ENCODE measurements around the gene SDK2. TPM values are rescaled to one million over a fixed set of nuclear protein-coding genes. Genes with fewer than 3 reads are reported as not detected.

The SDK2 gene
- polyA plus RNA-seq, 1 experiment: 0.01 TPM

DNA sequence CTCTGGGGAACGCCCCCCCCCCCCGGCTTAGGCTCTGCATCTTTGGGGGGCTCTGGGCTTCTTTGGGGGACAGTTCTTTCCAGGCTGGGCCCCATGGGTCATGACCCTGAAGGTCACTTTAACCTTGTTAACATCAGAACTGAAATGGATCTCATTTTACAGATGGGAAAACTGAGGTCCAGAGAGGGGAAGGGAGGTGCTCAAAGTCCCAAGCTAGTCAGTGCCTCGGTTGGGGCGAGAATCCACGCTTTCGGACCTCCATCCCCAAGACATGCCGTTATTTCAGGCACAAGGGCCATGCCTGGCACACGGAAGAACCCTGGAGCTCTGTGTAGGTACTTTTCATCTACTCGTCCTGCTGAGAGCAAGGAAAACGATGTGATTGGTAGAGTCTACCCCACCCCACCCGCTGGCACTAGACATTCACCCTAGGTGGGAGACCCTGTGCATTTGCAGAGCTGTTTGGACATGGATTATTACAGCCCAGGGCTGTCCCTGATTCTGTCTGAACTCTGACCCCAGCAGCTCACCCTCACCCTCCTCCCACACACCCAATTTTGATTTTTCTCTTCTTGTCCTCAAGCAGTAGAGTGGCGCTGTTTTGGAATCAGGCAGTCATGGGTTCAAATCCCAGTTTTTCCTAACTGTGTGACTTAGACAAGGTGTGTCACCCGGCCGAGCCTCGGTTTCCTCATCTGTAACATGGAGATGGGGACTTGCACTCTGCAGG is 177.4 kb downstream of the SDK2 start:
- ChIA-PET CTCF (no interaction called here), POLR2A (no interaction called here)
- DNase-seq (ENCODE audit: low read depth, low spot score): no peak
- Histone ChIP-seq H3K4me3 (ENCODE audit: low read depth, low read length) (no peak overlapping the region), H3K9me3 (ENCODE audit: control insufficient read depth, insufficient read depth, low read length) (no peaks in the 10 kb centered on the region), H3K27me3 (ENCODE audit: control insufficient read depth, insufficient read depth, low read length) (no peaks in the 10 kb centered on the region), H3K27ac (ENCODE audit: low read depth, low read length) (no peak overlapping the region)
- TF ChIP-seq, protein P1, sequence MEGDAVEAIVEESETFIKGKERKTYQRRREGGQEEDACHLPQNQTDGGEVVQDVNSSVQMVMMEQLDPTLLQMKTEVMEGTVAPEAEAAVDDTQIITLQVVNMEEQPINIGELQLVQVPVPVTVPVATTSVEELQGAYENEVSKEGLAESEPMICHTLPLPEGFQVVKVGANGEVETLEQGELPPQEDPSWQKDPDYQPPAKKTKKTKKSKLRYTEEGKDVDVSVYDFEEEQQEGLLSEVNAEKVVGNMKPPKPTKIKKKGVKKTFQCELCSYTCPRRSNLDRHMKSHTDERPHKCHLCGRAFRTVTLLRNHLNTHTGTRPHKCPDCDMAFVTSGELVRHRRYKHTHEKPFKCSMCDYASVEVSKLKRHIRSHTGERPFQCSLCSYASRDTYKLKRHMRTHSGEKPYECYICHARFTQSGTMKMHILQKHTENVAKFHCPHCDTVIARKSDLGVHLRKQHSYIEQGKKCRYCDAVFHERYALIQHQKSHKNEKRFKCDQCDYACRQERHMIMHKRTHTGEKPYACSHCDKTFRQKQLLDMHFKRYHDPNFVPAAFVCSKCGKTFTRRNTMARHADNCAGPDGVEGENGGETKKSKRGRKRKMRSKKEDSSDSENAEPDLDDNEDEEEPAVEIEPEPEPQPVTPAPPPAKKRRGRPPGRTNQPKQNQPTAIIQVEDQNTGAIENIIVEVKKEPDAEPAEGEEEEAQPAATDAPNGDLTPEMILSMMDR (IDR thresholded peaks at IDR 0.05; ENCODE audit: low read depth, low read length): no peak

DNA sequence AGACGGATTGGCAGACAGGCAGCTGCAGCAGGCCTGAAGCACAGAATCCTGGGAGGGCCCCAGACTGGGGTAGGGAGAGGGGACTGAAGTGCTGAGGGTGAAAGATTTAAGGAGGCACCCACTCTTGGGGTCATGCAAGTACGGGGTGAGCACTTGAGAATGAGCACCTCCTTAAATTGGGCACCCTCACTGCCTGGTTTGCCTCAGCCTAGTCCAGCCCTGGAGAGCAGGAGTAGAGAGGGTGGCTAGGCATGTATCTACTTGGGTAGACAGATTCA is 178.4 kb downstream of the SDK2 start:
- CTCF ChIA-PET: no interaction called here
- TF ChIP-seq, protein P1 (IDR thresholded peaks at IDR 0.05; ENCODE audit: low read depth, low read length): no peak
- DNase-seq (ENCODE audit: low read depth, low spot score): no peak

DNA sequence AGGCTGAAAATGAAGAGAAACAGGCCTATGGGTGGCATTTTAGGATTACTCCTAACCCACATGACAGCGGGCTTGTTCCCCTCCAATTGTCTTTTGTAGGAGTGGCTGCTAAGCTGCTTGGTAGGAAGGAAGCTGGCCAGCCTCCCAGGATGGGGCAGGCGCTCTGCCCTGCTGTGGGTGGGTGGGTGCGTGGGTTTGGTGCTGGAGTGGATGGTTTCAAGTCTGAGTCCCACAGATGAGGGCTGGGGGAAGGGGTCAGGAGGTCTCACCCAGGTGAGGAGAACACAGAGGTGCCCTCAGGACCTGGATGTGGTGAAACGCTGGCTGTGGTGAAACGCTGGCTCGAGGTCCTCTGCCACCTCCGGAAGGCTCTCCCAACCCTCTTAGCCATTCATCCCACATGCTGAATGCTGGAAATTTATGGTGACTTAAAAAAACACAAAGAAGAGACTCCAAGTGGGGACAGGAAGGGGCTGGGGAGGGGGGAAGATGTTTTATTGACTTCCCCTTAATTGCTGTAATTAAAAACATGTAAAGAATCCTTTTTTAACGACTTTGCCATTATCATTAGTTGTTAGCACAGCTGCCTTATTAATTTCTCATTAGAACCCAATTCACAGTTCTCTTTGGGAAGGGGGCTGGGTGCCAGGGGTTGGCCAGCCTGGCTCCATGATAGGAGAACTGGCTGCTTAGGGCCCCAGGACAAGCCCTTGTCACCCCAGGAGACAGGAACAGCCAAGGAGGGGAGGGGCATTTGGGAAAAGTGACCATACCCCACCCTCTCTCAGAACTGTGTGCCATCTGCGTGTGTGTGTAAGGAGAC is 178.9 kb downstream of the SDK2 start:
- TF ChIP-seq, protein P1 (IDR thresholded peaks at IDR 0.05; ENCODE audit: low read depth, low read length): no peak
- DNase-seq (ENCODE audit: low read depth, low spot score): no peak
- POLR2A ChIA-PET: no interaction called here

More for the DNA sequence above, 178.4 kb downstream of the SDK2 start:
- no peak overlapping the region for H3K27ac ChIP-seq (ENCODE audit: low read depth, low read length)
- H3K9me3 ChIP-seq (ENCODE audit: control insufficient read depth, insufficient read depth, low read length): no peaks in the 10 kb centered on the region
- H3K4me3 ChIP-seq (ENCODE audit: low read depth, low read length): no peak overlapping the region
- no peaks in the 10 kb centered on the region for H3K27me3 ChIP-seq (ENCODE audit: control insufficient read depth, insufficient read depth, low read length)
- POLR2A ChIA-PET: no interaction called here

GRCh38 chr17:73464447-73464846 is 179.8 kb downstream of the SDK2 start:
- ChIA-PET POLR2A (no interaction called here), CTCF (no interaction called here)
- H3K27ac ChIP-seq (ENCODE audit: low read depth, low read length): no peak overlapping the region
- TF ChIP-seq, protein P1 (IDR thresholded peaks at IDR 0.05; ENCODE audit: low read depth, low read length): no peak
- no peaks in the 10 kb centered on the region for H3K27me3 ChIP-seq (ENCODE audit: control insufficient read depth, insufficient read depth, low read length)
- no peak overlapping the region for H3K4me3 ChIP-seq (ENCODE audit: low read depth, low read length)
- no peak for DNase-seq (ENCODE audit: low read depth, low spot score)
- H3K9me3 ChIP-seq (ENCODE audit: control insufficient read depth, insufficient read depth, low read length): no peaks in the 10 kb centered on the region

More for the DNA sequence above, 178.9 kb downstream of the SDK2 start:
- CTCF ChIA-PET: no interaction called here
- Histone ChIP-seq H3K27ac (ENCODE audit: low read depth, low read length) (no peak overlapping the region), H3K27me3 (ENCODE audit: control insufficient read depth, insufficient read depth, low read length) (no peaks in the 10 kb centered on the region), H3K4me3 (ENCODE audit: low read depth, low read length) (no peak overlapping the region), H3K9me3 (ENCODE audit: control insufficient read depth, insufficient read depth, low read length) (no peaks in the 10 kb centered on the region)

DNA sequence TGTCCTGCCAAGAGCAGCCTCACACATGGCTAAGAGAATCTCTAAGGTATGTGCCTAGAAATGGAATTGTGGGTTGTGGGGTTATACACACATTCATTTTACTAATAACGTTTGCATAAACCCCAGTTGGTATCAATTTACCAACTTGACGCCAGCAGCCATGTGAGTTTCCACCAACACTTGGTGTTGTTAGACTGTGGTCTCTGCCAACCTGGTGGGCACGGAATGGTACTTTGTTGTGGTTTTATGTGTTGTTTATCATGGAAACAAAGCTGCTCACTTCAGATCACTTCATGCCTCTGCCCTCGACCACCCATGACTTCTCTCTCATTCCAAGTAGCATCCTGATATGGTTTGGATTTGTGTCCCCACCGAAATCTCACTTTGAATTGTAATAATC is 180.4 kb downstream of the SDK2 start:
- no peaks in the 10 kb centered on the region for H3K27me3 ChIP-seq (ENCODE audit: control insufficient read depth, insufficient read depth, low read length)
- no peak overlapping the region for H3K27ac ChIP-seq (ENCODE audit: low read depth, low read length)
- DNase-seq (ENCODE audit: low read depth, low spot score): no peak
- ChIA-PET CTCF (no interaction called here), POLR2A (no interaction called here)
- no peaks in the 10 kb centered on the region for H3K9me3 ChIP-seq (ENCODE audit: control insufficient read depth, insufficient read depth, low read length)
- H3K4me3 ChIP-seq (ENCODE audit: low read depth, low read length): no peak overlapping the region
- TF ChIP-seq, protein P1 (IDR thresholded peaks at IDR 0.05; ENCODE audit: low read depth, low read length): no peak

Measured in AG04450 (cell line).